Muscle of leg (tissue), 11 donors: ENCODE measurements around the gene ITPR2. TPM values are rescaled to one million over a fixed set of nuclear protein-coding genes. Genes with fewer than 3 reads are reported as not detected.

ENCODE experiments used
- DNase-seq: peaks from one replicate; pipeline ENCODE4 v3.0.0; 2013
- H3K27ac ChIP-seq: one replicate; pipeline ENCODE4 v1.5.1; 2013; ENCODE audit warnings: mild to moderate bottlenecking, low read length, control low read depth
- H3K27me3 ChIP-seq: one replicate; pipeline ENCODE4 v1.6.1; 2013; ENCODE audit warnings: low read length; ENCODE audit not compliant: control insufficient read depth, insufficient read depth
- H3K36me3 ChIP-seq: one replicate; pipeline ENCODE4 v1.6.1; 2013; ENCODE audit warnings: low read length; ENCODE audit not compliant: control insufficient read depth, insufficient read depth
- H3K4me1 ChIP-seq: one replicate; pipeline ENCODE4 v1.6.1; 2013; ENCODE audit warnings: low read length; ENCODE audit not compliant: control insufficient read depth, insufficient read depth
- H3K4me3 ChIP-seq: one replicate; pipeline ENCODE4 v1.5.1; 2013; ENCODE audit warnings: low read length, control low read depth
- H3K9me3 ChIP-seq: replicated peaks from 2 replicates; pipeline ENCODE4 v1.6.1; 2013; ENCODE audit warnings: low read depth, low read length; ENCODE audit not compliant: control insufficient read depth
- WGBS: methylation state at CpG from one replicate; pipeline ENCODE4 v1.1.5; 2013; ENCODE audit warnings: missing lambda C conversion rate; ENCODE audit not compliant: insufficient coverage; 5-methylcytosine and 5-hydroxymethylcytosine counted together
- polyA plus RNA-seq, 8 donors: library from polyadenylated mRNA; unstranded; fragments of 120-200 nt; gene quantifications; one replicate each; pipeline versions ENCODE4 v1.2.1 to v1.2.3, GENCODE V29; 2013; ENCODE audit warnings: inconsistent platforms in 1 of 8, low replicate concordance in 1 of 8; ENCODE audit not compliant: insufficient read length in 8 of 8, insufficient read depth in 1 of 8
- total RNA-seq: library from RNA; stranded (reverse); fragments of 120-200 nt; gene quantifications from one replicate; pipeline ENCODE4 v1.2.4, GENCODE V29; 2013

Gene ITPR2
- total and polyA plus RNA-seq, 9 donors: 1.9 to 5.8 (median 3.5) TPM

GRCh38 chr12:26723379-26724308, 109.3 kb downstream of the ITPR2 start:
- 69% methylated on average over 2 of the region's 8 CpGs for WGBS
- no peak overlapping the region for H3K4me3 ChIP-seq
- no peak for DNase-seq
- H3K4me1 ChIP-seq: no peaks in the 10 kb centered on the region
- no peaks in the 10 kb centered on the region for H3K27me3 ChIP-seq
- no peak overlapping the region for H3K27ac ChIP-seq
- no peaks in the 10 kb centered on the region for H3K36me3 ChIP-seq
- H3K9me3 ChIP-seq: no peaks in the 10 kb centered on the region

DNA sequence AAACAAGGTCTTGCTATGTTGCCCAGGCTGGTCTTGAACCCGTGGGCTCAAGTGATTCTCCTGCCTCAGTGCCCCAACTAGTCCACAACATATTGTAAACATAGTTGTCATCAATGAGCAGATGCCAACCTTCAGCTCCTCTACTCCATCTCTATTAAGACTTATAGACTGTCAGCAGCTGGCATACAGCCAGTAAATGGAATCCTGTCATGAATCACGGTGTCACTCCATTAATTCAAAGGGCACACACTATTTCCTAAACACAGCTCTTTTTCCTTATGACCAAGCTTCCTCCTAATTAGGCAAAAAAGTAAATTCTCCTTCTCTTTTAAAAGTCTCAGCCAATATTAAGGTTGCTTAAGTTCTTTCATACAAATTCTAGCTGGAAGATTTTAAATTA, 111.2 kb downstream of the ITPR2 start:
- 59% methylated on average over 2 of the region's 2 CpGs for WGBS
- Histone ChIP-seq H3K9me3 (no peaks in the 10 kb centered on the region), H3K4me3 (no peak overlapping the region), H3K36me3 (no peaks in the 10 kb centered on the region), H3K27me3 (no peaks in the 10 kb centered on the region), H3K4me1 (no peaks in the 10 kb centered on the region), H3K27ac (no peak overlapping the region)
- DNase-seq: no peak

GRCh38 chr12:26719852-26720251, 113.1 kb downstream of the ITPR2 start:
- Histone ChIP-seq H3K36me3 (no peaks in the 10 kb centered on the region), H3K27me3 (no peaks in the 10 kb centered on the region)
- WGBS: no CpG with 5 or more reads among the region's 1 CpG

GRCh38 chr12:26717757-26718156, 115.2 kb downstream of the ITPR2 start:
- no peak overlapping the region for H3K4me3 ChIP-seq
- H3K9me3 ChIP-seq: no peaks in the 10 kb centered on the region
- H3K27me3 ChIP-seq: no peaks in the 10 kb centered on the region
- H3K27ac ChIP-seq: no peak overlapping the region
- 83% methylated on average over 2 of the region's 2 CpGs for WGBS
- no peaks in the 10 kb centered on the region for H3K36me3 ChIP-seq
- no peak for DNase-seq
- H3K4me1 ChIP-seq: no peaks in the 10 kb centered on the region

More at GRCh38 chr12:26719852-26720251, 113.1 kb downstream of the ITPR2 start:
- Histone ChIP-seq H3K27ac (no peak overlapping the region), H3K9me3 (no peaks in the 10 kb centered on the region), H3K4me1 (no peaks in the 10 kb centered on the region), H3K4me3 (no peak overlapping the region)
- DNase-seq: no peak

- H3K4me3 ChIP-seq: no peak overlapping the region
- no peaks in the 10 kb centered on the region for H3K36me3 ChIP-seq
- H3K27me3 ChIP-seq: no peaks in the 10 kb centered on the region
- no peak for DNase-seq
- no peaks in the 10 kb centered on the region for H3K9me3 ChIP-seq
- 74% methylated on average over 4 of the region's 5 CpGs for WGBS
- H3K4me1 ChIP-seq: no peaks in the 10 kb centered on the region
- no peak overlapping the region for H3K27ac ChIP-seq
Measured at GRCh38 chr12:26715232-26715631, 117.8 kb downstream of the ITPR2 start.

DNA sequence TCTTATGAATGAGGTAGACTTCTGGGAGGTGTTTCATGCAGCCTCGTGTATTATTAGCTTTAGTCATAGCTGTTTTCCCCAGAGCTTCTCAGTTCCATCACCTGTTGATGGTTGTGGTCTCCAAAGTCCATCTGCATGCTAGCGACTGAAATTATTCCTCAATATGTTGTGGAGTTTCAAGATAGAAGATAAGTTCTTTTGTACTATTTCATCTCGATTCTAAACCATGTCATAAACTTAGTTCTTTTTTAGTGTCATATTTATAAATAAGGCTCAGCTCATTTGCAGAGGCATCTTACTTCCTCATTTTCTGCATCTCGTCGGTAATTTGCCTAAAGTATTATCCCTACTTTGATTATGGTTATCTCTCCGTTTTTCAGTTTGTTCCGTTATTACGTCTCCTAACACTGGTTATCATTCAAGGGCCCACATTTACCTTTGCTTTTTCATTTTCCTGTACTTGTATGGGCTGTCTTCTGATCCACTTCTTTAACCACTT, 119.1 kb downstream of the ITPR2 start:
- H3K4me1 ChIP-seq: no peaks in the 10 kb centered on the region
- 75% methylated on average over 4 of the region's 8 CpGs for WGBS
- no peak overlapping the region for H3K27ac ChIP-seq
- no peak for DNase-seq
- no peaks in the 10 kb centered on the region for H3K9me3 ChIP-seq
- H3K36me3 ChIP-seq: no peaks in the 10 kb centered on the region
- H3K27me3 ChIP-seq: no peaks in the 10 kb centered on the region
- H3K4me3 ChIP-seq: no peak overlapping the region

GRCh38 chr12:26712892-26713291, 120.1 kb downstream of the ITPR2 start:
- Histone ChIP-seq H3K27me3 (no peaks in the 10 kb centered on the region), H3K9me3 (no peaks in the 10 kb centered on the region), H3K27ac (no peak overlapping the region), H3K4me3 (no peak overlapping the region), H3K36me3 (no peaks in the 10 kb centered on the region), H3K4me1 (no peaks in the 10 kb centered on the region)
- 55% methylated on average over 4 of the region's 5 CpGs for WGBS
- DNase-seq: no peak

GRCh38 chr12:26711569-26711968, 121.4 kb downstream of the ITPR2 start:
- no peaks in the 10 kb centered on the region for H3K36me3 ChIP-seq
- H3K27ac ChIP-seq: no peak overlapping the region
- H3K4me3 ChIP-seq: no peak overlapping the region
- no peaks in the 10 kb centered on the region for H3K9me3 ChIP-seq
- DNase-seq: no peak
- no peaks in the 10 kb centered on the region for H3K4me1 ChIP-seq
- WGBS: no CpG with 5 or more reads among the region's 3 CpGs
- no peaks in the 10 kb centered on the region for H3K27me3 ChIP-seq

- H3K4me1 ChIP-seq: no peaks in the 10 kb centered on the region
- no peak overlapping the region for H3K27ac ChIP-seq
- no peak overlapping the region for H3K4me3 ChIP-seq
- 52% methylated on average over 3 of the region's 5 CpGs for WGBS
- no peaks in the 10 kb centered on the region for H3K9me3 ChIP-seq
- H3K27me3 ChIP-seq: no peaks in the 10 kb centered on the region
- no peaks in the 10 kb centered on the region for H3K36me3 ChIP-seq
- DNase-seq: peak; percentile 13
Measured at GRCh38 chr12:26711072-26711471, 121.9 kb downstream of the ITPR2 start.

DNA sequence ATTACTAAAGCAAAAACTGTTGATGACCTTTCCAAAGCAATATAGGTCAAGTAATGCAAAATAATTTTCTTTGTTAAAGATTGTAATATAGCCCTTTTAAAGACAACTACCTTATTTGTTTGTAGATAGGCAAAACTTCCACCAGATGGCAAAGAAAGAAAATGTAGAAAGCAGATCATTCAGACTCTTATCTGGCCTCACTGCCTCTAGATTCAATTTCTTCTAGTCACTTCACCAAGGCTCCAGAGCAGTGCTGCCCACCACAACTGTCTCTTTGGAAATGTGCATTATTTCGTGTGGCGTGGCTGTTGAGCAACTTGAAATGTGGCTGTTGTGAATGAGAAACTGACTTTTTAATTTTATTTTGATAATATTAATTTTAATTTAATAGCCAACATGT, 127.1 kb downstream of the ITPR2 start:
- H3K4me1 ChIP-seq: no peaks in the 10 kb centered on the region
- no peaks in the 10 kb centered on the region for H3K27me3 ChIP-seq
- H3K27ac ChIP-seq: no peak overlapping the region
- H3K36me3 ChIP-seq: no peaks in the 10 kb centered on the region
- H3K9me3 ChIP-seq: no peaks in the 10 kb centered on the region
- no peak overlapping the region for H3K4me3 ChIP-seq
- DNase-seq: no peak
- WGBS: no CpG with 5 or more reads among the region's 2 CpGs
